ENCODE measurements around the gene STK25. TPM values are rescaled to one million over a fixed set of nuclear protein-coding genes. Genes with fewer than 3 reads are reported as not detected.

The STK25 gene
- polyA plus RNA-seq, 3 donors = 62.7 to 215 (median 69.5) TPM

GRCh38 chr2:241500431-241500975 is 7.9 kb downstream of the STK25 start:
- H2AFZ ChIP-seq (ENCODE audit: insufficient read depth, low read depth, low read length, poor library complexity, severe bottlenecking) = no peak overlapping the region
- peaks cover under 1% of the 10 kb centered on the region for H3K79me2 ChIP-seq (ENCODE audit: insufficient read depth, low read length)
- H3K36me3 ChIP-seq (replicated peaks in 1 of 2; ENCODE audit: control insufficient read depth in 1 of 2, insufficient read depth in 2 of 2, low read length in 2 of 2) = peaks cover 26 to 58% of the 10 kb centered on the region in 2 donors
- peaks cover 0 to 2% (median 0%) of the 10 kb centered on the region in 3 donors for H3K27me3 Mint-ChIP-seq (ENCODE audit: low read depth in 3 of 3)
- H3K27ac ChIP-seq (ENCODE audit: low read depth in 1 of 2, low read length in 2 of 2) = no peak overlapping the region
- H4K20me1 ChIP-seq (ENCODE audit: insufficient read depth, low read length) = peaks cover 33% of the 10 kb centered on the region
- H3K4me2 ChIP-seq (replicated peaks; ENCODE audit: extremely low read depth, low read length, poor library complexity, severe bottlenecking) = no peak overlapping the region
- H3K36me3 Mint-ChIP-seq = peaks cover 27 to 73% of the 10 kb centered on the region in 2 donors
- H3K27me3 ChIP-seq (ENCODE audit: control insufficient read depth in 2 of 2, insufficient read depth in 2 of 2, low read length in 2 of 2) = no peaks in the 10 kb centered on the region
- no peaks in the 10 kb centered on the region for H3K4me1 ChIP-seq (ENCODE audit: control insufficient read depth in 1 of 2, insufficient read depth in 2 of 2, low read length in 2 of 2)
- no peak overlapping the region for H3K27ac Mint-ChIP-seq
- WGBS (ENCODE audit: insufficient coverage) = 95% methylated on average over 12 of the region's 12 CpGs
- no peak overlapping the region for H3K4me3 ChIP-seq (replicated peaks in 1 of 3; ENCODE audit: low read depth in 2 of 3, low read length in 3 of 3)
- DNase-seq = no peak
- no peak overlapping the region for H3K4me3 Mint-ChIP-seq
- H3K4me1 Mint-ChIP-seq = no peaks in the 10 kb centered on the region
- no peaks in the 10 kb centered on the region for H3K9me3 ChIP-seq (replicated peaks in 1 of 2; ENCODE audit: control insufficient read depth in 1 of 2, insufficient read depth in 1 of 2, low read length in 2 of 2)
- H3K9ac ChIP-seq (ENCODE audit: insufficient read depth, low read length, poor library complexity, severe bottlenecking) = no peak overlapping the region
- no peak for TF ChIP-seq CTCF (IDR thresholded peaks at IDR 0.05)
- intact Hi-C loops (cut with micrococcal nuclease) = no loop called here
- H3K9me3 Mint-ChIP-seq = peaks cover 0 to 2% (median 0%) of the 10 kb centered on the region in 7 donors

GRCh38 chr2:241500016-241500415 is 8.4 kb downstream of the STK25 start:
- no peaks in the 10 kb centered on the region for H3K27me3 ChIP-seq (ENCODE audit: control insufficient read depth in 2 of 2, insufficient read depth in 2 of 2, low read length in 2 of 2)
- H3K4me3 ChIP-seq (replicated peaks in 1 of 3; ENCODE audit: low read depth in 2 of 3, low read length in 3 of 3) = no peak overlapping the region
- peaks cover 32 to 74% of the 10 kb centered on the region in 2 donors for H3K36me3 Mint-ChIP-seq
- peaks cover 28% of the 10 kb centered on the region for H4K20me1 ChIP-seq (ENCODE audit: insufficient read depth, low read length)
- peaks cover 0 to 2% (median 0%) of the 10 kb centered on the region in 3 donors for H3K27me3 Mint-ChIP-seq (ENCODE audit: low read depth in 3 of 3)
- H3K27ac ChIP-seq (ENCODE audit: low read depth in 1 of 2, low read length in 2 of 2) = no peak overlapping the region
- no peak for TF ChIP-seq CTCF (IDR thresholded peaks at IDR 0.05)
- no peak overlapping the region for H2AFZ ChIP-seq (ENCODE audit: insufficient read depth, low read depth, low read length, poor library complexity, severe bottlenecking)
- peaks cover 31 to 63% of the 10 kb centered on the region in 2 donors for H3K36me3 ChIP-seq (replicated peaks in 1 of 2; ENCODE audit: control insufficient read depth in 1 of 2, insufficient read depth in 2 of 2, low read length in 2 of 2)
- H3K4me1 ChIP-seq (ENCODE audit: control insufficient read depth in 1 of 2, insufficient read depth in 2 of 2, low read length in 2 of 2) = no peaks in the 10 kb centered on the region
- DNase-seq = no peak
- 100% methylated on average over 6 of the region's 10 CpGs for WGBS (ENCODE audit: insufficient coverage)
- peaks cover 0 to 2% (median 0%) of the 10 kb centered on the region in 7 donors for H3K9me3 Mint-ChIP-seq
- intact Hi-C loops (cut with micrococcal nuclease) = no loop called here
- no peak overlapping the region for H3K4me2 ChIP-seq (replicated peaks; ENCODE audit: extremely low read depth, low read length, poor library complexity, severe bottlenecking)
- H3K4me1 Mint-ChIP-seq = no peaks in the 10 kb centered on the region
- no peaks in the 10 kb centered on the region for H3K9me3 ChIP-seq (replicated peaks in 1 of 2; ENCODE audit: control insufficient read depth in 1 of 2, insufficient read depth in 1 of 2, low read length in 2 of 2)
- no peak overlapping the region for H3K9ac ChIP-seq (ENCODE audit: insufficient read depth, low read length, poor library complexity, severe bottlenecking)
- no peak overlapping the region for H3K27ac Mint-ChIP-seq
- no peaks in the 10 kb centered on the region for H3K79me2 ChIP-seq (ENCODE audit: insufficient read depth, low read length)
- no peak overlapping the region for H3K4me3 Mint-ChIP-seq

Measured in CD14-positive monocyte (primary cell).